Skeletal muscle tissue (tissue), 4 donors: ENCODE data around the gene SNTG2. TPM values are rescaled to one million over a fixed set of nuclear protein-coding genes. Genes with fewer than 3 reads are reported as not detected.

Experiments used
- H3K27ac ChIP-seq: one replicate; pipeline ENCODE4 v1.7.0; 2013; ENCODE audit warnings: mild to moderate bottlenecking, low read depth, low read length, inconsistent platforms
- H3K27me3 ChIP-seq, 3 donors: one replicate each; pipeline ENCODE4 v1.7.0; 2013; ENCODE audit warnings: low read length in 3 of 3; ENCODE audit not compliant: control insufficient read depth in 3 of 3, insufficient read depth in 3 of 3
- H3K36me3 ChIP-seq, 3 donors: one replicate each; pipeline ENCODE4 v1.7.0; 2013; ENCODE audit warnings: low read length in 3 of 3; ENCODE audit not compliant: control insufficient read depth in 3 of 3, insufficient read depth in 3 of 3
- H3K4me1 ChIP-seq, 3 donors: one replicate each; pipeline ENCODE4 v1.7.0; 2013; ENCODE audit warnings: low read length in 3 of 3, mild to moderate bottlenecking in 3 of 3; ENCODE audit not compliant: control insufficient read depth in 3 of 3, insufficient read depth in 3 of 3
- H3K4me3 ChIP-seq, 3 donors: one replicate each; pipeline ENCODE4 v1.7.0; 2013; ENCODE audit warnings: low read length in 3 of 3
- H3K9ac ChIP-seq, 3 donors: one replicate each; pipeline ENCODE4 v1.7.0; 2013; ENCODE audit warnings: low read length in 3 of 3, mild to moderate bottlenecking in 3 of 3, moderate library complexity in 2 of 3, low read depth in 1 of 3
- H3K9me3 ChIP-seq, 3 donors: one replicate each; pipeline ENCODE4 v1.7.0; 2013; ENCODE audit warnings: low read length in 3 of 3; ENCODE audit not compliant: control insufficient read depth in 3 of 3
- total RNA-seq: library from RNA; depleted of rRNA; stranded (reverse); fragments of >200 nt; gene quantifications from one replicate; pipeline ENCODE4 v1.2.3, GENCODE V29; 2014
- donor health status: Osteomylitis.

The SNTG2 gene
- total RNA-seq, 1 donor from 2014 or later: under 0.01 TPM

DNA sequence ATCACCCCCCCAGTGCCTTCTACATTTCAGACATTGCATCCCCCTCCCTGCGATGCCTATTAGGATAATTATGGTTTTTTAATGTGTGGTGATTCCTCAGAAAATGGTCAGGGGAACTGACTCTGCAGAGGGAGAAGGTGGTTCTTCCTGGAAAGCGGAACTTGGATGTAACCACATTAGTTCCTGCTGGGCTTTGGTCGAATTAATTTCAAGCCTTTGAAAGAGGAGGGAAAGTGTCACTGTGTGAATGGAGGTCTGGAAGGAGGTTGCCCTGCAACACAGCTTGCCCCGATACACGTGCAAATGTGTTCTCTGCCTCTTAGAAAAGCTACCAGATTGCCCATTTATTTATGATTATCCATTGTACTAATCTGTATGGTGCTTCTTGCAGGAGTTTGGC is 399.5 kb downstream of the SNTG2 start:
- Histone ChIP-seq H3K27me3 (no peaks in the 10 kb centered on the region), H3K4me1 (no peaks in the 10 kb centered on the region), H3K9me3 (peaks cover 2 to 3% (median 2%) of the 10 kb centered on the region in 3 donors), H3K36me3 (no peaks in the 10 kb centered on the region), H3K27ac (no peak overlapping the region), H3K4me3 (no peak overlapping the region), H3K9ac (no peak overlapping the region)

DNA sequence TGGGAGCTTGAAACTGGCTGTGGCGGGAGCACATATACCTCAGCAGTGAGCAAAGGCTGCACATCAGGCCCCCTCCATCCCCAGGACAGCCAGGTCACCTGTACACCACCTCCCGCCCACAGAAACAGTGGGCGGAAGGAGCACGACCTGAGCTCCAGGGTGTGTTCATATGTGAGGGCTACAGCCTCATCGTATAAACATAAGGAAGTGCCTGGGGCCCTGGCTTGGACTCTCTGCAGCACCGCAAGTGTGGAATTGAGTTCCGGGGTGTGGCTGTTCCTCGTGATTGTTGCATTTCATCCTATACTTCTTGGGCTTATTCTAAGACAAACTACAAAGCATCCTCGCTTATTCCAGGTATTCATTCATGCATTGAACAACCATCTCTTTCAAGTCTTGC is 402.5 kb downstream of the SNTG2 start:
- no peaks in the 10 kb centered on the region for H3K4me1 ChIP-seq

DNA sequence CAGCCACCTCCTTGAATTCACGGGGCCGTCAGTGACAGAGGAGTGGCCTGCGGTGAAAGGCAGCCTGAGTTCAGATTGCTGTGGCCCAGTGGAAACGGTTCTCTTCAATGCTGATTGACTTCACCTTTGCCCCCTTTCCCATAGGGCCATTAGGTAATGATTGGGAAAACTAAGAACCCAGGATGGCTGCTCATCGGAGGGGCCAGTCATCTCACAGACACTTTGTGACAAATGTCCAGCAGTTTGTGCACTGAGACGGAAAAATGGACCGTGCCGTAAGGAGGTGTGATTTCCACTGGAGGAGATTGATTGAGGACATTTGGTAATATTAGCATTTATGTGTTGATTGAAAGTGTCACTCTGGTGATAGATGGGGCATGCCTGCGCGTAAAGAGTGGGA is 402.9 kb downstream of the SNTG2 start:
- Histone ChIP-seq H3K27me3 (no peaks in the 10 kb centered on the region), H3K4me3 (no peak overlapping the region), H3K4me1 (no peaks in the 10 kb centered on the region), H3K27ac (no peak overlapping the region), H3K9me3 (peaks cover 2 to 3% (median 3%) of the 10 kb centered on the region in 3 donors), H3K9ac (no peak overlapping the region), H3K36me3 (no peaks in the 10 kb centered on the region)

More for the DNA sequence above, 402.5 kb downstream of the SNTG2 start:
- Histone ChIP-seq H3K27ac (no peak overlapping the region), H3K9me3 (peaks cover 2 to 3% (median 3%) of the 10 kb centered on the region in 3 donors), H3K9ac (no peak overlapping the region), H3K4me3 (no peak overlapping the region), H3K36me3 (no peaks in the 10 kb centered on the region), H3K27me3 (no peaks in the 10 kb centered on the region)

DNA sequence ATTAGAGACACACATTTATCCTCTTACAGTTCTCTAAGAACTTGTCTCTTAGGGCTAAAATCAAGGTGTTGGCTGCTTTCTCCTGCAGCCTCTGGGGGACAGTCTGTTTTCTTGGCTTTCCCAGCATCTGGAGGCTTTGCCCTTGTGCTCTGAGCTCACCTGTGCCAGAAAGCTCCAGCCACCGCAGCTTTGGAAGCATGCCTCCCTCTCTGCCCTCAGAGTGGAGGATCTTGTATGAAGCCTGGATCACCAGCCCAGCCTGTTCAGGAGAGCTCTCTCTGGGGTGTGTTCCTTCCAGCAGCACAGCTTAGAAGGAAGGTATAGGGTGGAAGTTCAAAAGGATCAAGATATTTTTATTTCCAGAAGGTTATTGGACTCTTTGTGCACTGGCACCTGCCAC is 409.5 kb downstream of the SNTG2 start:
- Histone ChIP-seq H3K9me3 (peaks cover 0 to 3% (median 0%) of the 10 kb centered on the region in 3 donors), H3K4me1 (no peaks in the 10 kb centered on the region), H3K27ac (no peak overlapping the region), H3K9ac (no peak overlapping the region), H3K27me3 (peaks cover 0 to 3% (median 0%) of the 10 kb centered on the region in 3 donors), H3K36me3 (no peaks in the 10 kb centered on the region), H3K4me3 (no peak overlapping the region)

DNA sequence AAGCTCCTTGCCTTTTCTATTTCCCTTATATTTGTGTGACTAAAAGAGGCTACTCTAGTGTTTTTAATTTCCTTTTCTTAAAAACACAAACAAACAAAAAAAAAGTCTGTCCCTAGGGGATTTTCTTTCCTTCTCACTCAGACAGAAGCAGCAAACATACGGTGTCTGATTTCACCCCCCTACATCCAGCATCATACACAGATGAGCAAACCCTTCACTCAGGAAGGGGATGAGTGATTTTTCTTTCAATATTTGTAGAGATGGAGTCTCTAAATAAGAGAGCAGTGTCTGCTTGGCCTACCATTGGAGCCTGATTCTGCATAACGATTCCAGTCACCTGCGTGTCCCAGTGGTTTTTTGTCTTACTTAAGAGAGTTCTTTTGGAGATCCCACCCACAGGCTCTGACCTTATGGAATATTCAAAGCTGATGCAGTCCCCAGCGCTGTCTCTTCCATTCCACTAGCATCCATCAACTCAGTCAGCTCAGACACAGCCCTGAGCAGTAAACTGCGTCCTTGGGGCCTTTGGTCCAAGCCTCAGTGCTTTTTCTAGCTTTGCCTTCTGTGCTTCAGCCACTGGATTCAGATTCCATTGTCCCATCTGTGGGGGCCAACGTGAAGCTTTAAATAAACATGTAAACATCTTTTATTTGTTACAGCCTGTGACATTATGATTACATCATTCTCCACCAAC is 410.1 kb downstream of the SNTG2 start:
- Histone ChIP-seq H3K27me3 (peaks cover 0 to 3% (median 0%) of the 10 kb centered on the region in 3 donors), H3K9me3 (no peaks in the 10 kb centered on the region), H3K4me3 (no peak overlapping the region), H3K4me1 (no peaks in the 10 kb centered on the region), H3K36me3 (no peaks in the 10 kb centered on the region), H3K27ac (no peak overlapping the region), H3K9ac (no peak overlapping the region)

DNA sequence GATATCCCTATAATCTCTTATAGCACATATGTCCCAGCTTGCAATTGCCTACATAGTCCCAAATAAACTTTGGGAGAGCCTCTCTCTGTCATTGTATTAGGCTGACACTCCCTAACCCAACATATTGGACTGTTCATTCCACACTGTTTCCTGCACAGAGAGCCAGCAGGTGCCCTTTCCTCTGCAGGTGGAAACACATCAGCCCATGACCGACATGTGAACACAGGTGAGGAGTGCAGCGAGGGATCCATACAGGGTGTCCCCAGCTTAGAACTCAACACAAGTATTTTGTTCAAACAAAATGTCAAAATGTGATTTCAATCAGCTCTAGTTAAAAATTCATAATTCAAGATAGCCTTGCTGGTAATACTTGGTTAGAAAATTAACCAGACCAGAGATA is 412.7 kb downstream of the SNTG2 start:
- Histone ChIP-seq H3K9me3 (no peaks in the 10 kb centered on the region), H3K9ac (no peak overlapping the region), H3K27ac (no peak overlapping the region), H3K4me3 (no peak overlapping the region), H3K27me3 (peaks cover 0 to 7% (median 0%) of the 10 kb centered on the region in 3 donors), H3K36me3 (no peaks in the 10 kb centered on the region), H3K4me1 (no peaks in the 10 kb centered on the region)

DNA sequence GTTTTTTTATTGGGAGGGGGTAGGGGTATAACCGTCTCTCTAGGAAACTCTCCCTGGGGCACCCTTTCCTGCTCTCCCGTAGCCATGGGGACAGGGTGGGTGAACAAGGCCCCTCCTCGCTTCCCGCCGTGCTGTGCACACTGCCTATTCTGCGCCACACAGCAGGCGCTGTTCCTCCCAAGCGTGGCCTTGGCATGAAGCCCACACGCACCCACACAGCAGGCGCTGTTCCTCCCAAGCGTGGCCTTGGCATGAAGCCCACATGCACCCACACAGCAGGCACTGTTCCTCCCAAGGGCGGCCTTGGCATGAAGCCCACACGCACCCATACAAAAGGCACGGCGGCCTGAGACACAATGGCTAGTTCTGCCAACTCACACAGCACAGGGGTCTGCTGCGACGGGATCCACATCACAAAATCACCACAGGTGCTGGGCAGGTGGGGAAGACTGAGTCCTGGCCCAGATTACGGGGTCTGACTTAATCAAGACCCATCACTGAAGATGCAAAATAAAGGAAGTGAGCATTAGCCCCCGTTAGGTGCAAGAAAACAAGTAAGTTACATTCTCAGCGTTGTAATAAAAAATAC is 416.0 kb downstream of the SNTG2 start:
- Histone ChIP-seq H3K4me1 (no peaks in the 10 kb centered on the region), H3K27ac (no peak overlapping the region), H3K9ac (no peak overlapping the region), H3K4me3 (no peak overlapping the region), H3K36me3 (no peaks in the 10 kb centered on the region), H3K9me3 (no peaks in the 10 kb centered on the region), H3K27me3 (peaks cover 0 to 5% (median 0%) of the 10 kb centered on the region in 3 donors)

DNA sequence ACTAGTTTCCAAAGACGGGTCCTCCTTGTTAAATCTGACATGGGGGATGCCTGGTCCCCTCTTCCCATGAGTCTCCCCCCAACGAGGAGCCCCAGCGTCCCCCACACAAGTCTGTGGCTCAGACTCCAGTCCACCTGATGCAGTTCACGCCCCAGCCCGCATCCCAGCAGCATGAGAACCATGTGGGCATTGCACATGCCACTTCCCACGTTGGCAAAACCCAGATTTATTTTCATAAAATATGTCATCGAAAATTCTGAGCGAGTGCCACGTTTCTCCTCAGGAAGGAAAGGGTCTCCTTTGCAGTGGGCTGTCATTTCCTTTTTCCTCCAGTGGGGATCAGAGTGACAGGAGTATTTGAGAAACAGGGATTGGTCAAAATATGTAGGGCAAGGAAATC is 417.0 kb downstream of the SNTG2 start:
- H3K27me3 ChIP-seq: peaks cover 0 to 11% (median 0%) of the 10 kb centered on the region in 3 donors
- no peaks in the 10 kb centered on the region for H3K9me3 ChIP-seq
- no peaks in the 10 kb centered on the region for H3K36me3 ChIP-seq
- H3K27ac ChIP-seq: no peak overlapping the region
- no peaks in the 10 kb centered on the region for H3K4me1 ChIP-seq
- no peak overlapping the region for H3K9ac ChIP-seq
- no peak overlapping the region for H3K4me3 ChIP-seq

DNA sequence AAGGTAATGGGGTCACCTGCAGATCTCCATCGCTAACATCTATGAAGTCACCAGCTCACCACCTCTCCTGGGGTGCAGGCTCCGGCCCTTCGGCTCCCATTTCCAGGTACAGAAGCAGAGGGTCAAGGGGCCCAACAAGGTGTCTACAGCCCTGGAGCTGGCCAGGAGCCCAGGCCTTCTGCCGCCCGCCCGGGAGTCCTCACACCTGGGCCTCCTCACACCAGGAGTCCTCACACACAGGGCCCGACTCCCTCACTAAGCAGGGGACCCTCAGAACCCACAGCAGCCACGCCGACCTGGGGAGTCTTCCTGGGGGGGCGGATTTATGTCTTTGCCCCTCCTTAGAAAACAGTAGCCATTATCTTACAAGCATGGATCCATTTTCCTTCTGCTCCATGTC is 419.3 kb downstream of the SNTG2 start:
- H3K27ac ChIP-seq: no peak overlapping the region
- peaks cover 0 to 2% (median 0%) of the 10 kb centered on the region in 3 donors for H3K4me1 ChIP-seq

DNA sequence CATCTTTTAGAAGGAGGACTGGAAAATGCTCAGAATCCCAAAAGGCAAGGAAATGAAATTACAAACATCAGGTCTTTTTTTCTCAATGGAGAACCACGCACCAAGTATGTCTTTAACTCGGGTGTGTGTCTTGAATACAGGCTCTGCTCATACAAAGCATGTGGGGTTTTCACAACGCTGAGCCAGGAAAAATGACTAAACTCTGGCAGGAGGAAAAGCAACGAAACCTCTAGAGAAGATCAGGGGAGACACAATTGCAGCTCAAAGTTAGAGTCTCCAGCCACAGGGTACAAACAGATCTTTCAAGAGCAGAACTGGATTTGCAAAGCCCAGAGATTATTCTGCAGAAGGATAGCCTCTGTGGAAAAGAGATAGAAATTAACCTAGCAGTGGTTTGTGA is 419.8 kb downstream of the SNTG2 start:
- Histone ChIP-seq H3K4me3 (no peak overlapping the region), H3K27ac (no peak overlapping the region), H3K9ac (no peak overlapping the region), H3K36me3 (no peaks in the 10 kb centered on the region), H3K9me3 (no peaks in the 10 kb centered on the region), H3K4me1 (peaks cover 0 to 2% (median 0%) of the 10 kb centered on the region in 3 donors), H3K27me3 (peaks cover 0 to 16% (median 0%) of the 10 kb centered on the region in 3 donors)

More for the DNA sequence above, 419.3 kb downstream of the SNTG2 start:
- H3K4me3 ChIP-seq: no peak overlapping the region
- H3K9me3 ChIP-seq: no peaks in the 10 kb centered on the region
- H3K36me3 ChIP-seq: no peaks in the 10 kb centered on the region
- H3K27me3 ChIP-seq: peaks cover 0 to 16% (median 0%) of the 10 kb centered on the region in 3 donors
- no peak overlapping the region for H3K9ac ChIP-seq
